ENCODE measurements around the gene MAML3. TPM values are rescaled to one million over a fixed set of nuclear protein-coding genes. Genes with fewer than 3 reads are reported as not detected.

The MAML3 gene
- polyA plus RNA-seq, 1 donor (not counting 4 experiments of a cell fraction or from before 2014, with no cell fraction given) = 0.68 TPM

DNA sequence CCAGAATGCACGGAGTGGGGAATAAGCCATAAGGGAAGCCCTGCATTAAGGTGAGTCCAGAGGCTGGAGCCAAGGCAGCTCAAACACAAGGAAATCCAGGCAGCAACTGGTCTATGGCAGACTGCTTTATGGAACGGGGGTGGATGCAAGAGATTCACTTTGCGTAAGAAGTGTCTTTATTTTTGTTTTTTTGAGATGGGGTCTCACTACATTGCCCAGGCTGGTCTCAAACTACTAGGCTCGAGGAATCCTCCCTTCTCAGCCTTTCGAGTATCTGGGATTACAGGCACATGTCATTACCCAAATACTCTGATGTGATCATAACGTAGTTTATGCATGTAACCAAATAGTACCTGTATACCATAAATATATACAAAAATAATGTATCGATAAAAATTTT, 199.5 kb downstream of the MAML3 start:
- dilution Hi-C loops (cut with MboI; ENCODE audit: extremely low pct_ligation_motif_present, low sequenced_read_pairs) = no loop called here
- H3K4me3 ChIP-seq (ENCODE audit: control insufficient read depth in 2 of 3, extremely low read depth in 1 of 3, insufficient read depth in 2 of 3, low read depth in 1 of 3, low read length in 3 of 3) = no peak overlapping the region

GRCh38 chr4:139951021-139951420, 203.0 kb downstream of the MAML3 start:
- H3K9ac ChIP-seq (ENCODE audit: control insufficient read depth, extremely low read depth, insufficient read depth, low read length) = no peak overlapping the region
- H3K9me1 ChIP-seq (ENCODE audit: control insufficient read depth, extremely low read depth, insufficient read depth, low read length) = no peaks in the 10 kb centered on the region
- H4K20me1 ChIP-seq (ENCODE audit: control insufficient read depth, extremely low read depth, insufficient read depth, low read length) = no peaks in the 10 kb centered on the region
- H3K4me1 ChIP-seq (ENCODE audit: control insufficient read depth, extremely low read depth, insufficient read depth, low read length) = peaks cover 5% of the 10 kb centered on the region
- FAIRE-seq (peak; percentile 84), DNase-seq (ENCODE audit: low read depth, low spot score) (no peak)
- H3K4me3 ChIP-seq (ENCODE audit: control insufficient read depth in 2 of 3, extremely low read depth in 1 of 3, insufficient read depth in 2 of 3, low read depth in 1 of 3, low read length in 3 of 3) = no peak overlapping the region
- TF ChIP-seq EZH2 (IDR thresholded peaks at IDR 0.05; ENCODE audit: low read length) = no peak
- TF ChIP-seq, protein P1, sequence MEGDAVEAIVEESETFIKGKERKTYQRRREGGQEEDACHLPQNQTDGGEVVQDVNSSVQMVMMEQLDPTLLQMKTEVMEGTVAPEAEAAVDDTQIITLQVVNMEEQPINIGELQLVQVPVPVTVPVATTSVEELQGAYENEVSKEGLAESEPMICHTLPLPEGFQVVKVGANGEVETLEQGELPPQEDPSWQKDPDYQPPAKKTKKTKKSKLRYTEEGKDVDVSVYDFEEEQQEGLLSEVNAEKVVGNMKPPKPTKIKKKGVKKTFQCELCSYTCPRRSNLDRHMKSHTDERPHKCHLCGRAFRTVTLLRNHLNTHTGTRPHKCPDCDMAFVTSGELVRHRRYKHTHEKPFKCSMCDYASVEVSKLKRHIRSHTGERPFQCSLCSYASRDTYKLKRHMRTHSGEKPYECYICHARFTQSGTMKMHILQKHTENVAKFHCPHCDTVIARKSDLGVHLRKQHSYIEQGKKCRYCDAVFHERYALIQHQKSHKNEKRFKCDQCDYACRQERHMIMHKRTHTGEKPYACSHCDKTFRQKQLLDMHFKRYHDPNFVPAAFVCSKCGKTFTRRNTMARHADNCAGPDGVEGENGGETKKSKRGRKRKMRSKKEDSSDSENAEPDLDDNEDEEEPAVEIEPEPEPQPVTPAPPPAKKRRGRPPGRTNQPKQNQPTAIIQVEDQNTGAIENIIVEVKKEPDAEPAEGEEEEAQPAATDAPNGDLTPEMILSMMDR (optimal IDR thresholded peaks at IDR 0.05 in 1 of 3, IDR thresholded peaks at IDR 0.05 in 1 of 3, conservative IDR thresholded peaks at IDR 0.05 in 1 of 3; ENCODE audit: extremely low read depth in 1 of 3, insufficient read depth in 2 of 3, low read length in 3 of 3) = no peak
- peaks cover 4% of the 10 kb centered on the region for H3K27me3 ChIP-seq (ENCODE audit: control insufficient read depth, extremely low read depth, insufficient read depth, low read length)
- no peak overlapping the region for H2AFZ ChIP-seq (ENCODE audit: control insufficient read depth, low read length)
- no peak overlapping the region for H3K4me2 ChIP-seq (ENCODE audit: control insufficient read depth, extremely low read depth, insufficient read depth, low read depth, low read length)
- no peaks in the 10 kb centered on the region for H3K36me3 ChIP-seq (ENCODE audit: control insufficient read depth in 2 of 2, extremely low read depth in 1 of 2, insufficient read depth in 2 of 2, low read length in 2 of 2)
- H3K27ac ChIP-seq (ENCODE audit: control insufficient read depth, insufficient read depth, low read length) = no peak overlapping the region
- dilution Hi-C loops (cut with MboI; ENCODE audit: extremely low pct_ligation_motif_present, low sequenced_read_pairs) = no loop called here
- no peaks in the 10 kb centered on the region for H3K79me2 ChIP-seq (ENCODE audit: control insufficient read depth, insufficient read depth, low read length)
- H3K9me3 ChIP-seq (ENCODE audit: control insufficient read depth, low read depth, low read length) = no peaks in the 10 kb centered on the region

More for the DNA sequence above, 199.5 kb downstream of the MAML3 start:
- Histone ChIP-seq H3K9me1 (ENCODE audit: control insufficient read depth, extremely low read depth, insufficient read depth, low read length) (no peaks in the 10 kb centered on the region), H3K4me1 (ENCODE audit: control insufficient read depth, extremely low read depth, insufficient read depth, low read length) (peaks cover 5% of the 10 kb centered on the region), H2AFZ (ENCODE audit: control insufficient read depth, low read length) (no peak overlapping the region), H3K27ac (ENCODE audit: control insufficient read depth, insufficient read depth, low read length) (no peak overlapping the region), H3K4me2 (ENCODE audit: control insufficient read depth, extremely low read depth, insufficient read depth, low read depth, low read length) (no peak overlapping the region), H4K20me1 (ENCODE audit: control insufficient read depth, extremely low read depth, insufficient read depth, low read length) (no peaks in the 10 kb centered on the region), H3K79me2 (ENCODE audit: control insufficient read depth, insufficient read depth, low read length) (no peaks in the 10 kb centered on the region), H3K27me3 (ENCODE audit: control insufficient read depth, extremely low read depth, insufficient read depth, low read length) (peaks cover 8% of the 10 kb centered on the region), H3K36me3 (ENCODE audit: control insufficient read depth in 2 of 2, extremely low read depth in 1 of 2, insufficient read depth in 2 of 2, low read length in 2 of 2) (no peaks in the 10 kb centered on the region), H3K9ac (ENCODE audit: control insufficient read depth, extremely low read depth, insufficient read depth, low read length) (no peak overlapping the region), H3K9me3 (ENCODE audit: control insufficient read depth, low read depth, low read length) (no peaks in the 10 kb centered on the region)
- TF ChIP-seq EZH2 (IDR thresholded peaks at IDR 0.05; ENCODE audit: low read length) = no peak
- TF ChIP-seq, protein P1 (optimal IDR thresholded peaks at IDR 0.05 in 1 of 3, IDR thresholded peaks at IDR 0.05 in 1 of 3, conservative IDR thresholded peaks at IDR 0.05 in 1 of 3; ENCODE audit: extremely low read depth in 1 of 3, insufficient read depth in 2 of 3, low read length in 3 of 3) = no peak
- FAIRE-seq (no peak), DNase-seq (ENCODE audit: low read depth, low spot score) (no peak)
